Liver (tissue), 9 donors: ENCODE data around the gene PCDHA8. TPM values are rescaled to one million over a fixed set of nuclear protein-coding genes. Genes with fewer than 3 reads are reported as not detected.
A peak's percentile ranks its signal among the peaks of the same experiment; 100 is the strongest.

Experiments
- DNase-seq: peaks from one replicate; pipeline ENCODE4 v3.0.0-alpha.2; 2017; ENCODE audit warnings: low spot score
- H3K27ac ChIP-seq, 2 donors: one replicate each; pipeline ENCODE4 v1.7.0; 2013; ENCODE audit warnings: inconsistent platforms in 2 of 2, low read length in 2 of 2, control low read depth in 1 of 2, low read depth in 1 of 2, mild to moderate bottlenecking in 1 of 2
- H3K27me3 ChIP-seq, 4 donors: one replicate each; pipeline versions ENCODE4 v1.6.1 to v1.7.0; 2013; ENCODE audit warnings: low read length in 3 of 4, inconsistent platforms in 1 of 4, mild to moderate bottlenecking in 1 of 4, moderate library complexity in 1 of 4; ENCODE audit not compliant: control insufficient read depth in 4 of 4, insufficient read depth in 4 of 4
- H3K36me3 ChIP-seq, 4 donors: one replicate each; pipeline versions ENCODE4 v1.6.1 to v1.7.0; 2013; ENCODE audit warnings: low read length in 3 of 4, mild to moderate bottlenecking in 3 of 4, low read depth in 1 of 4, moderate library complexity in 1 of 4; ENCODE audit not compliant: control insufficient read depth in 4 of 4, insufficient read depth in 3 of 4
- H3K4me1 ChIP-seq, 4 donors: one replicate each; pipeline versions ENCODE4 v1.6.1 to v1.7.0; 2013; ENCODE audit warnings: low read length in 3 of 4, mild to moderate bottlenecking in 3 of 4, moderate library complexity in 1 of 4; ENCODE audit not compliant: control insufficient read depth in 4 of 4, insufficient read depth in 4 of 4
- H3K4me3 ChIP-seq, 3 donors: one replicate each; pipeline versions ENCODE4 v1.6.1 to v1.7.0; 2013; ENCODE audit warnings: low read length in 3 of 3, control low read depth in 1 of 3, low read depth in 1 of 3, mild to moderate bottlenecking in 1 of 3
- H3K9ac ChIP-seq, 2 donors: one replicate each; pipeline ENCODE4 v1.7.0; 2013; ENCODE audit warnings: low read length in 2 of 2, mild to moderate bottlenecking in 2 of 2, moderate library complexity in 2 of 2, control low read depth in 1 of 2, low read depth in 1 of 2
- H3K9me3 ChIP-seq, 4 donors: one replicate each; pipeline versions ENCODE4 v1.6.1 to v1.7.0; 2013; ENCODE audit warnings: low read length in 3 of 4; ENCODE audit not compliant: control insufficient read depth in 4 of 4
- EGR1 ChIP-seq, 2 donors: IDR thresholded peaks; 2 replicates each; pipeline ENCODE4 v1.6.1; 2016 to 2018; ENCODE audit warnings: antibody characterized with exemption in 2 of 2, low read depth in 2 of 2
- FOXA1 ChIP-seq: IDR thresholded peaks from 2 replicates; pipeline ENCODE4 v1.6.1; 2016; ENCODE audit warnings: antibody characterized with exemption
- FOXA2 ChIP-seq: IDR thresholded peaks from 2 replicates; pipeline ENCODE4 v1.6.1; 2016; ENCODE audit warnings: antibody characterized with exemption
- HNF4A ChIP-seq, 2 donors: conservative IDR thresholded peaks; 2 replicates each; pipeline ENCODE4 v1.6.1; 2016; ENCODE audit warnings: antibody characterized with exemption in 2 of 2, mild to moderate bottlenecking in 2 of 2
- HNF4G ChIP-seq: IDR thresholded peaks from 2 replicates; pipeline ENCODE4 v1.6.1; 2016; ENCODE audit warnings: antibody characterized with exemption
- MAX ChIP-seq: IDR thresholded peaks from 2 replicates; pipeline ENCODE4 v1.6.1; 2016; ENCODE audit warnings: antibody characterized with exemption
- NR2F2 ChIP-seq: IDR thresholded peaks from 2 replicates; pipeline ENCODE4 v1.6.1; 2016; ENCODE audit warnings: antibody characterized with exemption
- RAD21 ChIP-seq, 2 donors: IDR thresholded peaks; 2 replicates each; pipeline ENCODE4 v1.6.1; 2016; ENCODE audit warnings: antibody characterized with exemption in 2 of 2, mild to moderate bottlenecking in 2 of 2
- RXRA ChIP-seq, 2 donors: IDR thresholded peaks; 2 replicates each; pipeline ENCODE4 v1.6.1; 2017 to 2018; ENCODE audit warnings: antibody characterized with exemption in 2 of 2, mild to moderate bottlenecking in 1 of 2
- YY1 ChIP-seq: IDR thresholded peaks from 2 replicates; pipeline ENCODE4 v1.6.1; 2016; ENCODE audit warnings: antibody characterized with exemption, mild to moderate bottlenecking
- ZBTB33 ChIP-seq: IDR thresholded peaks from 2 replicates; pipeline ENCODE4 v1.6.1; 2016; ENCODE audit warnings: antibody characterized with exemption
- WGBS: extraction: QIAGEN DNeasy Blood & Tissue Kit; methylation state at CpG from one replicate; pipeline ENCODE4 v1.1.7; 2013; 5-methylcytosine and 5-hydroxymethylcytosine counted together
- polyA plus RNA-seq, 2 donors: library from polyadenylated mRNA; stranded (reverse) in 1 of 2; unstranded in 1 of 2; fragments of 200-250 nt in 1 of 2; fragments of >200 nt in 1 of 2; fragmentation: Nextera tagmentation in 1 of 2; extraction: Ambion mirVana in 1 of 2; gene quantifications; one replicate each; pipeline versions ENCODE4 v1.2.1 to v1.2.3, GENCODE V29; 2013 to 2015
- total RNA-seq, 2 donors: library from RNA; depleted of rRNA; stranded (reverse); fragments of >200 nt; gene quantifications; one replicate each; pipeline ENCODE4 v1.2.3, GENCODE V29; 2014
- TF ChIP-seq, protein P1 (sequence below): fragments of 150-350 bp; IDR thresholded peaks from 2 replicates; pipeline ENCODE4 v1.5.1; 2017; ENCODE audit warnings: improper control_type of control experiment, low read depth, low read length; ENCODE audit not compliant: missing input control
- donor health status: healthy.
- donor health status: healthy.
- donor health status: healthy.
- donor health status: healthy.
- donor health status: healthy.

The PCDHA8 gene
- total and polyA plus RNA-seq, 4 donors, result under 0.01 TPM; not detected in 3

DNA sequence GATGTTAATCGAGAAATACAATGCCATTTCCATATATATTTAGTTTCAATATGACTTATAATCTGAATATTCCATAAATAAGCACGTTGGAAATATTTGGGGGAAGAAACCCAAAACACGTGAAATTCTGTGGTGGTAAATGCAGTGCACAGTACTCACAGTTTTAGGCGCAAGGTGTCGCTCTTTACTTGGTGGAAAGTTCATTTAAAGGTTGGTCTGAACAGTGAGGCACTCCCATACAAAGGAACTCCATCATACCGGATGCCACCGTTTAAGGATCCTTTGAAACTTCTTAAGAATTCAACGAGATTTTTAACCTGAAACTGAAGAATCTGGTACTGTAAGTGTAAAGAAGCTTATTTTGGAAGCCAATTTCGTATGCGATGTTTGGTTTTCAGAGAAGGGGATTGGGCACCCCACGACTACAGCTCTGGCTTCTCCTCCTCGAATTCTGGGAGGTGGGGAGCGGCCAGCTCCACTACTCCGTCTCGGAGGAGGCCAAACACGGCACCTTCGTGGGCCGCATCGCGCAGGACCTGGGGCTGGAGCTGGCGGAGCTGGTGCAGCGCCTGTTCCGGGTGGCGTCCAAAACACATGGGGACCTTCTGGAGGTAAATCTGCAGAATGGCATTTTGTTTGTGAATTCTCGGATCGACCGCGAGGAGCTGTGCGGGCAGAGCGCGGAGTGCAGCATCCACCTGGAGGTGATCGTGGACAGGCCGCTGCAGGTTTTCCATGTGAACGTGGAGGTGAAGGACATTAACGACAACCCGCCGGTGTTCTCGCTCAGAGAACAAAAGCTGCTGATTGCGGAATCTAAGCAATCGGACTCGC lies 28.0 kb downstream of the PCDHA8 start, which contains the start of gene PCDHA11:
Gene PCDHA11, plus strand, starts transcription at position 237 of the 834 bp plus-strand sequence. Its CDS starts 147 bp downstream, at position 384.
- Histone ChIP-seq H3K9me3 (peaks cover 12 to 23% (median 17%) of the 10 kb centered on the region in 4 donors), H3K27ac (no peak within 1 kb of the TSS), H3K36me3 (no peaks in the 10 kb centered on the region), H3K4me3 (peak within 1 kb of the TSS in 1 of 3 donors; percentile 5), H3K4me1 (no peaks in the 10 kb centered on the region), H3K9ac (no peak within 1 kb of the TSS), H3K27me3 (peaks cover 0 to 11% (median 5%) of the 10 kb centered on the region in 4 donors)
- no peak for DNase-seq
- 16% methylated on average over 41 of the region's 41 CpGs for WGBS
- TF ChIP-seq YY1 (no peak), RAD21 (IDR thresholded peaks at IDR 0.05) (peak; percentile 35 to 53), HNF4A (conservative IDR thresholded peaks at IDR 0.05) (no peak), HNF4G (no peak)
- TF ChIP-seq, protein P1, sequence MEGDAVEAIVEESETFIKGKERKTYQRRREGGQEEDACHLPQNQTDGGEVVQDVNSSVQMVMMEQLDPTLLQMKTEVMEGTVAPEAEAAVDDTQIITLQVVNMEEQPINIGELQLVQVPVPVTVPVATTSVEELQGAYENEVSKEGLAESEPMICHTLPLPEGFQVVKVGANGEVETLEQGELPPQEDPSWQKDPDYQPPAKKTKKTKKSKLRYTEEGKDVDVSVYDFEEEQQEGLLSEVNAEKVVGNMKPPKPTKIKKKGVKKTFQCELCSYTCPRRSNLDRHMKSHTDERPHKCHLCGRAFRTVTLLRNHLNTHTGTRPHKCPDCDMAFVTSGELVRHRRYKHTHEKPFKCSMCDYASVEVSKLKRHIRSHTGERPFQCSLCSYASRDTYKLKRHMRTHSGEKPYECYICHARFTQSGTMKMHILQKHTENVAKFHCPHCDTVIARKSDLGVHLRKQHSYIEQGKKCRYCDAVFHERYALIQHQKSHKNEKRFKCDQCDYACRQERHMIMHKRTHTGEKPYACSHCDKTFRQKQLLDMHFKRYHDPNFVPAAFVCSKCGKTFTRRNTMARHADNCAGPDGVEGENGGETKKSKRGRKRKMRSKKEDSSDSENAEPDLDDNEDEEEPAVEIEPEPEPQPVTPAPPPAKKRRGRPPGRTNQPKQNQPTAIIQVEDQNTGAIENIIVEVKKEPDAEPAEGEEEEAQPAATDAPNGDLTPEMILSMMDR, result peak; percentile 21

DNA sequence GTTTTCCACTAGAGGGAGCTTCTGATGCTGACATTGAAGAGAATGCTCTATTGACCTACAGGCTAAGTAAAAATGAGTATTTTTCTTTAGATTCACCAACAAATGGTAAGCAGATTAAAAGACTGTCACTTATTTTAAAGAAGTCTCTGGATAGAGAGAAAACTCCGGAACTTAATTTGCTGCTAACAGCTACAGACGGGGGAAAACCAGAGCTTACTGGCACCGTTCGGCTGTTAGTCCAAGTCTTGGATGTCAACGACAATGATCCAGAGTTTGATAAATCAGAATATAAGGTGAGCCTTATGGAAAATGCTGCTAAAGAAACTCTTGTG lies 28.5 kb downstream of the PCDHA8 start:
- H3K4me3 ChIP-seq, result no peak overlapping the region
- H3K36me3 ChIP-seq, result no peaks in the 10 kb centered on the region
- peaks cover 0 to 11% (median 5%) of the 10 kb centered on the region in 4 donors for H3K27me3 ChIP-seq
- H3K4me1 ChIP-seq, result no peaks in the 10 kb centered on the region
- TF ChIP-seq MAX (no peak), RXRA (IDR thresholded peaks at IDR 0.05) (no peak), EGR1 (IDR thresholded peaks at IDR 0.05; ENCODE audit: low read depth in 2 of 2) (no peak), HNF4G (no peak), ZBTB33 (no peak), YY1 (no peak), FOXA2 (no peak), NR2F2 (no peak), FOXA1 (no peak)
- H3K9ac ChIP-seq, result no peak overlapping the region
- H3K27ac ChIP-seq, result no peak overlapping the region
- WGBS, result 48% methylated on average over 5 of the region's 5 CpGs
- H3K9me3 ChIP-seq, result peaks cover 12 to 23% (median 17%) of the 10 kb centered on the region in 4 donors
- no peak for DNase-seq
